Esophagus muscularis mucosa (tissue), 4 donors: ENCODE measurements around the gene SLC35E2B.

Experiments used
- CTCF ChIP-seq, 3 experiments: fragments of 200-600 bp in 2 of 3; fragments of 450-650 bp in 1 of 3; sonication (generic) in 2 of 3; IDR thresholded peaks; one replicate each; pipeline ENCODE4 v1.5.1; 2017 to 2019; ENCODE audit warnings: antibody characterized with exemption in 3 of 3, mild to moderate bottlenecking in 2 of 3, moderate library complexity in 1 of 3
- EP300 ChIP-seq: sonication (generic); formaldehyde crosslinking; IDR thresholded peaks from one replicate; pipeline ENCODE4 v1.6.1; 2017; ENCODE audit warnings: antibody characterized with exemption
- POLR2A ChIP-seq: fragments of 450-650 bp; IDR thresholded peaks from one replicate; pipeline ENCODE4 v1.6.1; 2017; ENCODE audit warnings: antibody characterized with exemption, moderate library complexity, mild to moderate bottlenecking, low read depth

- TF ChIP-seq POLR2A (no peak), CTCF (IDR thresholded peaks at IDR 0.05) (no peak), EP300 (no peak)
These were observed 38.3 kb upstream of the SLC35E2B start for GRCh38 chr1:1730870-1731269.
